ENCODE results near the gene UTF1.

Gene UTF1

GRCh38 chr10:133206356-133207040 lies 23.5 kb upstream of the UTF1 start:
- H3K36me3 ChIP-seq (ENCODE audit: control insufficient read depth in 1 of 2, insufficient read depth in 2 of 2, low read length in 2 of 2), result no peaks in the 10 kb centered on the region
- H3K9ac ChIP-seq (ENCODE audit: low read length), result no peak overlapping the region
- no peak overlapping the region for H3K27ac ChIP-seq (ENCODE audit: low read depth, low read length)
- H4K12ac ChIP-seq (ENCODE audit: low read depth, low read length), result no peak overlapping the region
- H3K27me3 ChIP-seq (ENCODE audit: insufficient read depth, low read length), result no peaks in the 10 kb centered on the region
- no peak overlapping the region for H2BK120ac ChIP-seq (ENCODE audit: insufficient read depth, low read length, poor library complexity)
- no peak overlapping the region for H3K14ac ChIP-seq (ENCODE audit: low read length)
- no peak overlapping the region for H3K18ac ChIP-seq (ENCODE audit: low read length)
- H2AFZ ChIP-seq (ENCODE audit: insufficient read depth, low read length, poor library complexity), result no peak overlapping the region
- no peak for DNase-seq
- no peak overlapping the region for H3K23ac ChIP-seq (ENCODE audit: low read length)
- no peaks in the 10 kb centered on the region for H3K4me1 ChIP-seq (ENCODE audit: control insufficient read depth in 1 of 2, insufficient read depth in 2 of 2, low read length in 2 of 2)
- no peaks in the 10 kb centered on the region for H3K79me2 ChIP-seq (ENCODE audit: control insufficient read depth, insufficient read depth, low read length, poor library complexity)
- no peak overlapping the region for H4K91ac ChIP-seq (ENCODE audit: low read depth, low read length)
- H2AK5ac ChIP-seq (ENCODE audit: low read length), result no peak overlapping the region
- no peak overlapping the region for H2BK12ac ChIP-seq (ENCODE audit: low read length)
- peaks cover 11% of the 10 kb centered on the region for H3K9me3 ChIP-seq (ENCODE audit: insufficient read depth, low read depth, low read length)
- H4K8ac ChIP-seq (ENCODE audit: low read depth, low read length), result no peak overlapping the region
- no peak overlapping the region for H3K4me2 ChIP-seq (ENCODE audit: low read length)
- H2BK5ac ChIP-seq (ENCODE audit: low read depth, low read length, poor library complexity), result no peak overlapping the region
- WGBS (ENCODE audit: extremely low coverage, insufficient coverage, insufficient read length), result no CpG with 5 or more reads among the region's 17 CpGs
- no peak overlapping the region for H3K4ac ChIP-seq (ENCODE audit: low read depth, low read length)
- no peaks in the 10 kb centered on the region for H3K79me1 ChIP-seq (ENCODE audit: low read length)
- no peak overlapping the region for H3K4me3 ChIP-seq (ENCODE audit: low read depth, low read length)

GRCh38 chr10:133207041-133207600 lies 22.9 kb upstream of the UTF1 start:
- no peak overlapping the region for H3K18ac ChIP-seq (ENCODE audit: low read length)
- peaks cover 14% of the 10 kb centered on the region for H3K9me3 ChIP-seq (ENCODE audit: insufficient read depth, low read depth, low read length)
- H3K4me3 ChIP-seq (ENCODE audit: low read depth, low read length), result no peak overlapping the region
- H3K9ac ChIP-seq (ENCODE audit: low read length), result no peak overlapping the region
- H4K8ac ChIP-seq (ENCODE audit: low read depth, low read length), result no peak overlapping the region
- no peak overlapping the region for H3K23ac ChIP-seq (ENCODE audit: low read length)
- H4K91ac ChIP-seq (ENCODE audit: low read depth, low read length), result no peak overlapping the region
- H2BK12ac ChIP-seq (ENCODE audit: low read length), result no peak overlapping the region
- H2BK120ac ChIP-seq (ENCODE audit: insufficient read depth, low read length, poor library complexity), result no peak overlapping the region
- H4K12ac ChIP-seq (ENCODE audit: low read depth, low read length), result no peak overlapping the region
- H3K36me3 ChIP-seq (ENCODE audit: control insufficient read depth in 1 of 2, insufficient read depth in 2 of 2, low read length in 2 of 2), result no peaks in the 10 kb centered on the region
- H3K79me2 ChIP-seq (ENCODE audit: control insufficient read depth, insufficient read depth, low read length, poor library complexity), result no peaks in the 10 kb centered on the region
- H2AK5ac ChIP-seq (ENCODE audit: low read length), result no peak overlapping the region
- no peak overlapping the region for H3K4ac ChIP-seq (ENCODE audit: low read depth, low read length)
- H3K4me2 ChIP-seq (ENCODE audit: low read length), result no peak overlapping the region
- H2BK5ac ChIP-seq (ENCODE audit: low read depth, low read length, poor library complexity), result no peak overlapping the region
- WGBS (ENCODE audit: extremely low coverage, insufficient coverage, insufficient read length), result no CpG with 5 or more reads among the region's 36 CpGs
- H3K4me1 ChIP-seq (ENCODE audit: control insufficient read depth in 1 of 2, insufficient read depth in 2 of 2, low read length in 2 of 2), result no peaks in the 10 kb centered on the region
- no peak overlapping the region for H3K14ac ChIP-seq (ENCODE audit: low read length)
- H3K79me1 ChIP-seq (ENCODE audit: low read length), result no peaks in the 10 kb centered on the region
- no peak for DNase-seq
- no peak overlapping the region for H2AFZ ChIP-seq (ENCODE audit: insufficient read depth, low read length, poor library complexity)
- H3K27me3 ChIP-seq (ENCODE audit: insufficient read depth, low read length), result no peaks in the 10 kb centered on the region
- no peak overlapping the region for H3K27ac ChIP-seq (ENCODE audit: low read depth, low read length)

- H3K23ac ChIP-seq (ENCODE audit: low read length), result no peak overlapping the region
- H3K9me3 ChIP-seq (ENCODE audit: insufficient read depth, low read depth, low read length), result peaks cover 14% of the 10 kb centered on the region
- H2AK5ac ChIP-seq (ENCODE audit: low read length), result no peak overlapping the region
- H4K91ac ChIP-seq (ENCODE audit: low read depth, low read length), result no peak overlapping the region
- no peak overlapping the region for H3K4me3 ChIP-seq (ENCODE audit: low read depth, low read length)
- H3K79me2 ChIP-seq (ENCODE audit: control insufficient read depth, insufficient read depth, low read length, poor library complexity), result no peaks in the 10 kb centered on the region
- H4K12ac ChIP-seq (ENCODE audit: low read depth, low read length), result no peak overlapping the region
- no peak overlapping the region for H3K4me2 ChIP-seq (ENCODE audit: low read length)
- H3K79me1 ChIP-seq (ENCODE audit: low read length), result no peaks in the 10 kb centered on the region
- DNase-seq, result no peak
- no peak overlapping the region for H2BK12ac ChIP-seq (ENCODE audit: low read length)
- H3K18ac ChIP-seq (ENCODE audit: low read length), result no peak overlapping the region
- H3K27ac ChIP-seq (ENCODE audit: low read depth, low read length), result no peak overlapping the region
- H3K14ac ChIP-seq (ENCODE audit: low read length), result no peak overlapping the region
- H2BK120ac ChIP-seq (ENCODE audit: insufficient read depth, low read length, poor library complexity), result no peak overlapping the region
- WGBS (ENCODE audit: extremely low coverage, insufficient coverage, insufficient read length), result no CpG with 5 or more reads among the region's 17 CpGs
- H3K27me3 ChIP-seq (ENCODE audit: insufficient read depth, low read length), result no peaks in the 10 kb centered on the region
- H3K4ac ChIP-seq (ENCODE audit: low read depth, low read length), result no peak overlapping the region
- no peaks in the 10 kb centered on the region for H3K4me1 ChIP-seq (ENCODE audit: control insufficient read depth in 1 of 2, insufficient read depth in 2 of 2, low read length in 2 of 2)
- H3K9ac ChIP-seq (ENCODE audit: low read length), result no peak overlapping the region
- H2BK5ac ChIP-seq (ENCODE audit: low read depth, low read length, poor library complexity), result no peak overlapping the region
- H3K36me3 ChIP-seq (ENCODE audit: control insufficient read depth in 1 of 2, insufficient read depth in 2 of 2, low read length in 2 of 2), result no peaks in the 10 kb centered on the region
- no peak overlapping the region for H4K8ac ChIP-seq (ENCODE audit: low read depth, low read length)
- no peak overlapping the region for H2AFZ ChIP-seq (ENCODE audit: insufficient read depth, low read length, poor library complexity)
These were observed 22.4 kb upstream of the UTF1 start for GRCh38 chr10:133207627-133208026.

GRCh38 chr10:133208466-133208865 lies 21.6 kb upstream of the UTF1 start:
- Histone ChIP-seq H3K79me1 (ENCODE audit: low read length) (no peaks in the 10 kb centered on the region), H4K91ac (ENCODE audit: low read depth, low read length) (no peak overlapping the region), H2BK5ac (ENCODE audit: low read depth, low read length, poor library complexity) (no peak overlapping the region), H3K14ac (ENCODE audit: low read length) (no peak overlapping the region), H3K27ac (ENCODE audit: low read depth, low read length) (no peak overlapping the region), H3K23ac (ENCODE audit: low read length) (peak overlapping the region; percentile 50), H3K9me3 (ENCODE audit: insufficient read depth, low read depth, low read length) (peaks cover 14% of the 10 kb centered on the region), H3K27me3 (ENCODE audit: insufficient read depth, low read length) (no peaks in the 10 kb centered on the region), H3K79me2 (ENCODE audit: control insufficient read depth, insufficient read depth, low read length, poor library complexity) (no peaks in the 10 kb centered on the region), H3K4me1 (ENCODE audit: control insufficient read depth in 1 of 2, insufficient read depth in 2 of 2, low read length in 2 of 2) (no peaks in the 10 kb centered on the region), H2BK12ac (ENCODE audit: low read length) (no peak overlapping the region), H3K4me2 (ENCODE audit: low read length) (no peak overlapping the region), H3K4ac (ENCODE audit: low read depth, low read length) (no peak overlapping the region), H3K36me3 (ENCODE audit: control insufficient read depth in 1 of 2, insufficient read depth in 2 of 2, low read length in 2 of 2) (no peaks in the 10 kb centered on the region), H3K9ac (ENCODE audit: low read length) (no peak overlapping the region), H2AFZ (ENCODE audit: insufficient read depth, low read length, poor library complexity) (no peak overlapping the region), H2AK5ac (ENCODE audit: low read length) (no peak overlapping the region), H3K18ac (ENCODE audit: low read length) (no peak overlapping the region), H4K12ac (ENCODE audit: low read depth, low read length) (no peak overlapping the region), H4K8ac (ENCODE audit: low read depth, low read length) (no peak overlapping the region), H2BK120ac (ENCODE audit: insufficient read depth, low read length, poor library complexity) (no peak overlapping the region), H3K4me3 (ENCODE audit: low read depth, low read length) (peak overlapping the region; percentile 47)
- DNase-seq, result no peak
- WGBS (ENCODE audit: extremely low coverage, insufficient coverage, insufficient read length), result no CpG with 5 or more reads among the region's 18 CpGs
